ENCODE data around the gene REG4.
"Not testable (repeated sequence)": the region's sequence is repeated elsewhere in the genome, so short reads cannot be mapped to it uniquely, and the experiment has no call there.

REG4 gene

GRCh38 chr1:119806489-119806888, 4.8 kb downstream of the REG4 start:
- no peak for DNase-seq (ENCODE audit: low read depth)

- no peak for DNase-seq (ENCODE audit: low read depth)
Observed at GRCh38 chr1:119805746-119806145, 5.5 kb downstream of the REG4 start.

GRCh38 chr1:119805247-119805646, 6.0 kb downstream of the REG4 start:
- DNase-seq (ENCODE audit: low read depth) = no peak

- DNase-seq (ENCODE audit: low read depth) = no peak
Observed at GRCh38 chr1:119799599-119800177, 11.6 kb downstream of the REG4 start.

- DNase-seq (ENCODE audit: low read depth) = no peak
Observed at GRCh38 chr1:119799003-119799402, 12.3 kb downstream of the REG4 start.

- no peak for DNase-seq (ENCODE audit: low read depth)
Observed at GRCh38 chr1:119797606-119798005, 13.7 kb downstream of the REG4 start.

GRCh38 chr1:119797162-119797561, 14.1 kb downstream of the REG4 start:
- no peak for DNase-seq (ENCODE audit: low read depth)

- no peak for DNase-seq (ENCODE audit: low read depth)
Observed at GRCh38 chr1:119795261-119796200, 15.7 kb downstream of the REG4 start.

- no peak for DNase-seq (ENCODE audit: low read depth)
Observed at GRCh38 chr1:119794876-119795240, 16.4 kb downstream of the REG4 start.

- DNase-seq (ENCODE audit: low read depth) = no peak
Observed at GRCh38 chr1:119794230-119794875, 16.9 kb downstream of the REG4 start.

- no peak for DNase-seq (ENCODE audit: low read depth)
Observed at GRCh38 chr1:119791377-119791776, 19.9 kb downstream of the REG4 start.

GRCh38 chr1:119790451-119791198, 20.6 kb downstream of the REG4 start:
- no peak for DNase-seq (ENCODE audit: low read depth)

GRCh38 chr1:119787776-119788175, 23.5 kb downstream of the REG4 start:
- no peak for DNase-seq (ENCODE audit: low read depth)

GRCh38 chr1:119786473-119787050, 24.7 kb downstream of the REG4 start:
- DNase-seq (ENCODE audit: low read depth) = not testable (repeated sequence)

- DNase-seq (ENCODE audit: low read depth) = not testable (repeated sequence)
Observed at GRCh38 chr1:119786046-119786445, 25.2 kb downstream of the REG4 start.

GRCh38 chr1:119784191-119784781, 27.0 kb downstream of the REG4 start:
- no peak for DNase-seq (ENCODE audit: low read depth)

GRCh38 chr1:119783354-119784185, 27.7 kb downstream of the REG4 start:
- DNase-seq (ENCODE audit: low read depth) = no peak

- no peak for DNase-seq (ENCODE audit: low read depth)
Observed at GRCh38 chr1:119782631-119783325, 28.5 kb downstream of the REG4 start.

- no peak for DNase-seq (ENCODE audit: low read depth)
Observed at GRCh38 chr1:119781434-119782210, 29.6 kb downstream of the REG4 start.
